Smooth muscle cell (in vitro differentiated cells): ENCODE results near the gene SAMHD1. TPM values are rescaled to one million over a fixed set of nuclear protein-coding genes. Genes with fewer than 3 reads are reported as not detected.
"Not testable (repeated sequence)": the region's sequence is repeated elsewhere in the genome, so short reads cannot be mapped to it uniquely, and the experiment has no call there.

Source experiments
- DNase-seq: peaks from one replicate; lab custom pipeline; 2025; ENCODE audit not compliant: unreplicated experiment; lab: John Stamatoyannopoulos, UW
- H2AFZ ChIP-seq: fragments of 200-600 bp; sonication (generic); 2 replicates; pipeline ENCODE4 v1.6.0; 2016; ENCODE audit warnings: antibody characterized with exemption, low read depth, mild to moderate bottlenecking
- H3F3A ChIP-seq: fragments of 200-600 bp; sonication (generic); 2 replicates; pipeline ENCODE4 v1.6.0; 2017; ENCODE audit warnings: antibody characterized with exemption, low read depth
- H3K27ac ChIP-seq: fragments of 200-600 bp; sonication (generic); 2 replicates; pipeline ENCODE4 v1.5.1; 2016; ENCODE audit warnings: low read depth, mild to moderate bottlenecking
- H3K27me3 ChIP-seq: fragments of 200-600 bp; sonication (generic); 2 replicates; pipeline ENCODE4 v1.6.1; 2016; ENCODE audit warnings: low read depth, mild to moderate bottlenecking
- H3K36me3 ChIP-seq: fragments of 200-600 bp; sonication (generic); 2 replicates; pipeline ENCODE4 v1.5.1; 2016; ENCODE audit warnings: low read depth
- H3K4me1 ChIP-seq: fragments of 200-600 bp; sonication (generic); 2 replicates; pipeline ENCODE4 v1.5.1; 2016; ENCODE audit warnings: low read depth
- H3K4me2 ChIP-seq: fragments of 200-600 bp; sonication (generic); 2 replicates; pipeline ENCODE4 v1.6.0; 2016; ENCODE audit warnings: mild to moderate bottlenecking
- H3K4me3 ChIP-seq: fragments of 200-600 bp; sonication (generic); 2 replicates; pipeline ENCODE4 v1.5.1; 2016; ENCODE audit warnings: mild to moderate bottlenecking
- H3K79me2 ChIP-seq: fragments of 200-600 bp; sonication (generic); 2 replicates; pipeline ENCODE4 v1.6.0; 2016; ENCODE audit warnings: low read depth, mild to moderate bottlenecking
- H3K9ac ChIP-seq: fragments of 200-600 bp; sonication (generic); 2 replicates; pipeline ENCODE4 v1.6.0; 2016; ENCODE audit warnings: low read depth
- H3K9me3 ChIP-seq: fragments of 200-600 bp; sonication (generic); replicated peaks from 2 replicates; pipeline ENCODE4 v1.5.1; 2016; ENCODE audit warnings: low read depth
- H4K20me1 ChIP-seq: fragments of 200-600 bp; sonication (generic); 2 replicates; pipeline ENCODE4 v1.6.0; 2016; ENCODE audit warnings: low read depth
- CTCF ChIP-seq: fragments of 200-600 bp; sonication (generic); IDR thresholded peaks from 2 replicates; pipeline ENCODE4 v1.5.1; 2017; ENCODE audit warnings: borderline replicate concordance, mild to moderate bottlenecking, antibody characterized with exemption; ENCODE audit not compliant: insufficient read depth, poor library complexity, severe bottlenecking
- WGBS: methylation state at CpG from one replicate; pipeline ENCODE4 v1.1.7; 2016; ENCODE audit warnings: low lambda C conversion rate; 5-methylcytosine and 5-hydroxymethylcytosine counted together
- polyA plus RNA-seq: library from polyadenylated mRNA; unstranded; fragments of >200 nt; fragmentation: Nextera tagmentation; extraction: Ambion mirVana; gene quantifications from 2 replicates; pipeline ENCODE4 v1.2.1, GENCODE V29; 2016
- total RNA-seq: library from RNA; depleted of rRNA; stranded (reverse); fragments of >200 nt; gene quantifications from 2 replicates; pipeline ENCODE4 v1.2.3, GENCODE V29; 2014

Gene SAMHD1
- total RNA-seq: 3.9 and 4.6 TPM in 2 replicates
- polyA plus RNA-seq: 2.1 and 3.4 TPM in 2 replicates

GRCh38 chr20:36951198-36951978, at the start of gene SAMHD1:
Gene SAMHD1 (minus strand): TSS chr20:36951708. CDS start chr20:36951643, 65 bp downstream.
- Histone ChIP-seq H3K36me3 (no peaks in the 10 kb centered on the region), H3K4me1 (no peaks in the 10 kb centered on the region), H3K79me2 (no peaks in the 10 kb centered on the region), H2AFZ (peak within 1 kb of the TSS; percentile 100), H3K9ac (no peak within 1 kb of the TSS), H3K9me3 (no peaks in the 10 kb centered on the region), H3K4me2 (peak within 1 kb of the TSS; percentile 99), H3K4me3 (peak within 1 kb of the TSS; percentile 93), H4K20me1 (no peaks in the 10 kb centered on the region), H3K27ac (no peak within 1 kb of the TSS), H3F3A (no peaks in the 10 kb centered on the region), H3K27me3 (peaks cover 10% of the 10 kb centered on the region)
- under 1% methylated on average over 43 of the region's 66 CpGs for whole genome bisulfite sequencing
- peak; percentile 68 for DNase-seq
- no peak for TF ChIP-seq CTCF

GRCh38 chr20:37000171-37000570, 48.7 kb upstream of the SAMHD1 start:
- no CpG with 5 or more reads among the region's 26 CpGs for WGBS
- H3F3A ChIP-seq, H3K4me2 ChIP-seq, H3K27ac ChIP-seq, DNase-seq, H3K79me2 ChIP-seq, H3K27me3 ChIP-seq, H3K9ac ChIP-seq, H4K20me1 ChIP-seq, H3K4me1 ChIP-seq, H3K36me3 ChIP-seq, H2AFZ ChIP-seq, H3K4me3 ChIP-seq, H3K9me3 ChIP-seq: not testable (repeated sequence)

GRCh38 chr20:36998652-36999051, 47.1 kb upstream of the SAMHD1 start:
- Histone ChIP-seq H3K27ac (no peak overlapping the region), H3K4me1 (no peaks in the 10 kb centered on the region), H3K27me3 (no peaks in the 10 kb centered on the region), H3K79me2 (no peaks in the 10 kb centered on the region), H3K4me2 (no peak overlapping the region), H3K9ac (no peak overlapping the region), H3K9me3 (no peaks in the 10 kb centered on the region), H2AFZ (no peak overlapping the region), H3F3A (no peaks in the 10 kb centered on the region), H4K20me1 (no peaks in the 10 kb centered on the region), H3K4me3 (no peak overlapping the region), H3K36me3 (no peaks in the 10 kb centered on the region)
- TF ChIP-seq CTCF: no peak
- 94% methylated on average over 7 of the region's 7 CpGs for WGBS
- no peak for DNase-seq

GRCh38 chr20:36997121-36997520, 45.6 kb upstream of the SAMHD1 start:
- TF ChIP-seq CTCF: no peak
- no peak overlapping the region for H3K4me2 ChIP-seq
- no peaks in the 10 kb centered on the region for H3F3A ChIP-seq
- H3K79me2 ChIP-seq: no peaks in the 10 kb centered on the region
- no peaks in the 10 kb centered on the region for H3K36me3 ChIP-seq
- WGBS: 90% methylated on average over 1 of the region's 1 CpG
- no peaks in the 10 kb centered on the region for H4K20me1 ChIP-seq
- H3K9ac ChIP-seq: no peak overlapping the region
- H3K9me3 ChIP-seq: peaks cover 4% of the 10 kb centered on the region
- H2AFZ ChIP-seq: no peak overlapping the region
- H3K4me3 ChIP-seq: no peak overlapping the region
- H3K4me1 ChIP-seq: no peaks in the 10 kb centered on the region
- H3K27me3 ChIP-seq: no peaks in the 10 kb centered on the region
- no peak overlapping the region for H3K27ac ChIP-seq
- DNase-seq: no peak

GRCh38 chr20:36994221-36994620, 42.7 kb upstream of the SAMHD1 start:
- not testable (repeated sequence) for H3K4me2 ChIP-seq, H3K9me3 ChIP-seq, H3K36me3 ChIP-seq, H3F3A ChIP-seq, H3K9ac ChIP-seq, H2AFZ ChIP-seq, H3K79me2 ChIP-seq, DNase-seq, H3K4me3 ChIP-seq, H3K27me3 ChIP-seq, H4K20me1 ChIP-seq, H3K4me1 ChIP-seq, H3K27ac ChIP-seq
- 98% methylated on average over 4 of the region's 4 CpGs for WGBS
